Stimulated activated CD4-positive, alpha-beta T cell treated with anti-CD3 and anti-CD28 coated beads, Interleukin-1b, Interleukin-23, amount 100 ng/mL, for 24 hours (primary cell): ENCODE data around the gene KRTAP10-2.
A peak's percentile ranks its signal among the peaks of the same experiment; 100 is the strongest.

ENCODE experiments used
- DNase-seq, 4 experiments: peaks; one replicate each; pipeline ENCODE4 v3.0.0-alpha.2; 2020; ENCODE audit warnings: low read depth in 4 of 4, low spot score in 1 of 4

KRTAP10-2 gene

GRCh38 chr21:44515359-44516165 is 35.7 kb downstream of the KRTAP10-2 start:
- no peak for DNase-seq

GRCh38 chr21:44514746-44515358 is 36.5 kb downstream of the KRTAP10-2 start:
- no peak for DNase-seq

- no peak for DNase-seq
Measured at GRCh38 chr21:44514218-44514520, 37.1 kb downstream of the KRTAP10-2 start.

GRCh38 chr21:44513389-44514217 is 37.7 kb downstream of the KRTAP10-2 start:
- no peak for DNase-seq

- no peak for DNase-seq
Measured at GRCh38 chr21:44512496-44513388, 38.6 kb downstream of the KRTAP10-2 start.

GRCh38 chr21:44511938-44512275 is 39.4 kb downstream of the KRTAP10-2 start:
- no peak for DNase-seq

- no peak for DNase-seq
Measured at GRCh38 chr21:44511219-44511937, 39.9 kb downstream of the KRTAP10-2 start.

- peak; percentile 60 to 69 (median 67) for DNase-seq
Measured at GRCh38 chr21:44510508-44511218, 40.6 kb downstream of the KRTAP10-2 start.

GRCh38 chr21:44510109-44510507 is 41.2 kb downstream of the KRTAP10-2 start:
- DNase-seq = no peak

- DNase-seq = no peak
Measured at GRCh38 chr21:44509539-44509938, 41.8 kb downstream of the KRTAP10-2 start.

GRCh38 chr21:44508711-44509445 is 42.4 kb downstream of the KRTAP10-2 start:
- no peak for DNase-seq

GRCh38 chr21:44508426-44508710 is 42.9 kb downstream of the KRTAP10-2 start:
- no peak for DNase-seq

- DNase-seq = no peak
Measured at GRCh38 chr21:44507673-44508425, 43.5 kb downstream of the KRTAP10-2 start.

- no peak for DNase-seq
Measured at GRCh38 chr21:44506279-44507255, 44.7 kb downstream of the KRTAP10-2 start.

- no peak for DNase-seq
Measured at GRCh38 chr21:44505673-44506278, 45.5 kb downstream of the KRTAP10-2 start.

- DNase-seq = no peak
Measured at GRCh38 chr21:44503901-44504399, 47.4 kb downstream of the KRTAP10-2 start.
